Mammary epithelial cell (primary cell): Measurements from ENCODE around the gene NIT1.

Experiments
- EZH2 ChIP-seq: IDR thresholded peaks from 2 replicates; pipeline ENCODE4 v1.6.1; 2012; ENCODE audit warnings: low read length, inconsistent platforms, borderline replicate concordance
- TF ChIP-seq, protein P1 (sequence below), 2 donors: IDR thresholded peaks in 1 of 2; conservative IDR thresholded peaks in 1 of 2; 2 replicates each; pipeline ENCODE4 v1.5.1; 2011 to 2012; ENCODE audit warnings: inconsistent platforms in 2 of 2, low read length in 2 of 2, mild to moderate bottlenecking in 2 of 2, control low read depth in 1 of 2, low read depth in 1 of 2; ENCODE audit not compliant: insufficient read depth in 1 of 2; ENCODE audit errors: extremely low read depth in 1 of 2

DNA sequence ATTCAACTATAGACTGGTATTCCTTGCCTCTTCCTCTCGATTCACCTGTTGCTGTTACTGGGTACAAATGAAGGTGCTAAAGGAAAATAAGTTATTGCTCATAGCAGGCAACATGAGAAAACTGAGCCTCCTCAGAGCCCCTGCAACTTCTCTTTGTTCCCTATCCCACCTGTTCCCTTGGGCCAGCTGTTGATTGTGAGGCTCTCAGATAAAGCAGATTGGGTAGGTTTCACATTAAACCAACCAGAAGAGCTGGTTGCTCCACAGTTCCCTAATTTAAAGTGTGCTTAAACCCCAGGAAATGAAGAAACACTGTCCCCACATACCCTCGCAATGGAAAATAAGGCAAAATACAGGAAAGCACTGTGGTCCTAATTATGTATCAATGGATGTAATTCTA, 9.7 kb downstream of the NIT1 start:
- TF ChIP-seq, protein P1, sequence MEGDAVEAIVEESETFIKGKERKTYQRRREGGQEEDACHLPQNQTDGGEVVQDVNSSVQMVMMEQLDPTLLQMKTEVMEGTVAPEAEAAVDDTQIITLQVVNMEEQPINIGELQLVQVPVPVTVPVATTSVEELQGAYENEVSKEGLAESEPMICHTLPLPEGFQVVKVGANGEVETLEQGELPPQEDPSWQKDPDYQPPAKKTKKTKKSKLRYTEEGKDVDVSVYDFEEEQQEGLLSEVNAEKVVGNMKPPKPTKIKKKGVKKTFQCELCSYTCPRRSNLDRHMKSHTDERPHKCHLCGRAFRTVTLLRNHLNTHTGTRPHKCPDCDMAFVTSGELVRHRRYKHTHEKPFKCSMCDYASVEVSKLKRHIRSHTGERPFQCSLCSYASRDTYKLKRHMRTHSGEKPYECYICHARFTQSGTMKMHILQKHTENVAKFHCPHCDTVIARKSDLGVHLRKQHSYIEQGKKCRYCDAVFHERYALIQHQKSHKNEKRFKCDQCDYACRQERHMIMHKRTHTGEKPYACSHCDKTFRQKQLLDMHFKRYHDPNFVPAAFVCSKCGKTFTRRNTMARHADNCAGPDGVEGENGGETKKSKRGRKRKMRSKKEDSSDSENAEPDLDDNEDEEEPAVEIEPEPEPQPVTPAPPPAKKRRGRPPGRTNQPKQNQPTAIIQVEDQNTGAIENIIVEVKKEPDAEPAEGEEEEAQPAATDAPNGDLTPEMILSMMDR (conservative IDR thresholded peaks at IDR 0.05 in 1 of 2, IDR thresholded peaks at IDR 0.05 in 1 of 2; ENCODE audit: extremely low read depth in 1 of 2, insufficient read depth in 1 of 2, low read depth in 1 of 2, low read length in 2 of 2): no peak
- no peak for TF ChIP-seq EZH2
